Panc1 (cell line): ENCODE results near the gene ENOX1. TPM values are rescaled to one million over a fixed set of nuclear protein-coding genes. Genes with fewer than 3 reads are reported as not detected.

Experiments used
- ATAC-seq: fragments of 200-7000 bp; cut with Tn5 transposase; 2 replicates; pipeline ENCODE4 v1.9.1; 2020; ENCODE audit warnings: mild to moderate bottlenecking, moderate library complexity
- BruUV-seq: library from RNA; stranded (reverse); fragments of 400-500 nt; replicated peaks from 2 replicates; lab custom pipeline; 2021; lab: Mats Ljungman, UMichigan
- CTCF ChIA-PET: fragments of 300-600 bp; sonication (Branson Sonifier 250); formaldehyde crosslinking; loops from one replicate; lab custom pipeline; 2022; ENCODE audit warnings: antibody characterized with exemption; lab: Charles Lee
- POLR2A ChIA-PET: fragments of 300-600 bp; sonication (Branson Sonifier 250); formaldehyde crosslinking; loops from one replicate; lab custom pipeline; 2022; ENCODE audit warnings: antibody characterized with exemption; lab: Charles Lee
- DNase-seq: peaks from one replicate; pipeline ENCODE4 v3.0.0-alpha.2; 2010; ENCODE audit warnings: low read depth, low spot score
- H3K27ac ChIP-seq: 2 replicates; pipeline ENCODE4 v1.5.1; 2011; ENCODE audit warnings: mild to moderate bottlenecking, low read length, inconsistent platforms
- H3K27me3 ChIP-seq: fragments of 200-500 bp; sonication (Bioruptor generic); 2 replicates; pipeline ENCODE4 v1.6.0; 2014; ENCODE audit warnings: low read length, inconsistent platforms; ENCODE audit not compliant: control insufficient read depth, insufficient read depth
- H3K36me3 ChIP-seq: fragments of 200-500 bp; sonication (Bioruptor generic); 2 replicates; pipeline ENCODE4 v1.5.1; 2014; ENCODE audit warnings: inconsistent platforms, mild to moderate bottlenecking, low read length, moderate library complexity; ENCODE audit not compliant: control insufficient read depth, insufficient read depth
- H3K4me1 ChIP-seq: 2 replicates; pipeline ENCODE4 v1.5.1; 2011; ENCODE audit warnings: inconsistent platforms, mild to moderate bottlenecking, low read length, moderate library complexity; ENCODE audit not compliant: control insufficient read depth, insufficient read depth
- H3K4me3 ChIP-seq, 2 experiments: 2 replicates each; pipeline ENCODE4 v1.5.1; 2011 to 2012; ENCODE audit warnings: low read depth in 2 of 2, low read length in 2 of 2, mild to moderate bottlenecking in 2 of 2, inconsistent platforms in 1 of 2, moderate library complexity in 1 of 2
- H3K9me3 ChIP-seq: fragments of 200-500 bp; sonication (Bioruptor generic); 2 replicates; pipeline ENCODE4 v1.5.1; 2014; ENCODE audit warnings: low read depth, mild to moderate bottlenecking, inconsistent platforms, low read length, moderate library complexity; ENCODE audit not compliant: control insufficient read depth, insufficient read depth
- POLR2AphosphoS5 ChIP-seq: IDR thresholded peaks from 2 replicates; pipeline ENCODE4 v1.6.1; 2012; ENCODE audit warnings: mild to moderate bottlenecking, low read depth, low read length, moderate library complexity
- SIN3A ChIP-seq: IDR thresholded peaks from 2 replicates; pipeline ENCODE4 v1.6.1; 2012; ENCODE audit warnings: low read depth, mild to moderate bottlenecking, low read length, moderate library complexity, borderline replicate concordance; ENCODE audit not compliant: insufficient read depth
- TCF7L2 ChIP-seq: IDR thresholded peaks from 2 replicates; pipeline ENCODE4 v1.6.1; 2011; ENCODE audit warnings: mild to moderate bottlenecking, low read depth, low read length, inconsistent platforms
- in situ Hi-C: cut with HindIII; loops from 2 replicates; pipeline ENCODE4 v1.10.0; 2016; ENCODE audit warnings: low sequenced_read_pairs, low pct_unique_long_range_greater_than_20kb
- intact Hi-C: fragments of 100-400 bp; cut with micrococcal nuclease; formaldehyde crosslinking; loops from one replicate; pipeline ENCODE4 v1.10.0; 2022; ENCODE audit not compliant: unreplicated experiment
- total RNA-seq: library from RNA; stranded (reverse); gene quantifications from one replicate; pipeline ENCODE4 v1.2.1, GENCODE V29; 2021; ENCODE audit not compliant: unreplicated experiment
- TF ChIP-seq, protein P1 (sequence below), 2 experiments: IDR thresholded peaks; 2 replicates each; pipeline ENCODE4 v1.6.1; 2011 to 2012; ENCODE audit warnings: low read depth in 2 of 2, control low read depth in 1 of 2, low read length in 1 of 2, mild to moderate bottlenecking in 1 of 2, moderate library complexity in 1 of 2; ENCODE audit not compliant: insufficient read depth in 1 of 2
- TF ChIP-seq, protein P2 (sequence below): fragments of 450-650 bp; IDR thresholded peaks from 2 replicates; pipeline ENCODE4 v1.5.1; 2017; ENCODE audit warnings: mild to moderate bottlenecking

Gene ENOX1
- total RNA-seq, 1 experiment from 2014 or later = 0.23 TPM

DNA sequence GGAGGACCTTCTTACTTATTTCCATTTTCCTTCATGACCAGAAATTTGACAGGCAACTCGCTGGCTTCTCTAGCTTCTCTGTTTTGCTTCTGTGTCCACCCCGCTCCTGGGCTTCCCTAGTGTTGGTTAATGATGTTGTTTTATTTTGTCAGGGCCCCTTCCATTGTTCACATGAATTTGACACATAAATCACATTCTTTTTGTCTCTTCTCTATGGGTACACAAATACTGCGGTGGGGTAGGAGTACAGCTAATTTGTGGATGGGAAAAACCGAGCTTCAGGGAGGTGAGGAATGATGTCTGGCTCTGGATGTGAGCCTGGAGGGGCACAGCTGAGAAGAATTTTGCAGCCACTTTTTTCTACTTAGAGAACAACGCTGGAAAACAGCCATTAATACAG lies 563.6 kb downstream of the ENOX1 start:
- in situ Hi-C loops = no loop called here
- TF ChIP-seq, protein P1, sequence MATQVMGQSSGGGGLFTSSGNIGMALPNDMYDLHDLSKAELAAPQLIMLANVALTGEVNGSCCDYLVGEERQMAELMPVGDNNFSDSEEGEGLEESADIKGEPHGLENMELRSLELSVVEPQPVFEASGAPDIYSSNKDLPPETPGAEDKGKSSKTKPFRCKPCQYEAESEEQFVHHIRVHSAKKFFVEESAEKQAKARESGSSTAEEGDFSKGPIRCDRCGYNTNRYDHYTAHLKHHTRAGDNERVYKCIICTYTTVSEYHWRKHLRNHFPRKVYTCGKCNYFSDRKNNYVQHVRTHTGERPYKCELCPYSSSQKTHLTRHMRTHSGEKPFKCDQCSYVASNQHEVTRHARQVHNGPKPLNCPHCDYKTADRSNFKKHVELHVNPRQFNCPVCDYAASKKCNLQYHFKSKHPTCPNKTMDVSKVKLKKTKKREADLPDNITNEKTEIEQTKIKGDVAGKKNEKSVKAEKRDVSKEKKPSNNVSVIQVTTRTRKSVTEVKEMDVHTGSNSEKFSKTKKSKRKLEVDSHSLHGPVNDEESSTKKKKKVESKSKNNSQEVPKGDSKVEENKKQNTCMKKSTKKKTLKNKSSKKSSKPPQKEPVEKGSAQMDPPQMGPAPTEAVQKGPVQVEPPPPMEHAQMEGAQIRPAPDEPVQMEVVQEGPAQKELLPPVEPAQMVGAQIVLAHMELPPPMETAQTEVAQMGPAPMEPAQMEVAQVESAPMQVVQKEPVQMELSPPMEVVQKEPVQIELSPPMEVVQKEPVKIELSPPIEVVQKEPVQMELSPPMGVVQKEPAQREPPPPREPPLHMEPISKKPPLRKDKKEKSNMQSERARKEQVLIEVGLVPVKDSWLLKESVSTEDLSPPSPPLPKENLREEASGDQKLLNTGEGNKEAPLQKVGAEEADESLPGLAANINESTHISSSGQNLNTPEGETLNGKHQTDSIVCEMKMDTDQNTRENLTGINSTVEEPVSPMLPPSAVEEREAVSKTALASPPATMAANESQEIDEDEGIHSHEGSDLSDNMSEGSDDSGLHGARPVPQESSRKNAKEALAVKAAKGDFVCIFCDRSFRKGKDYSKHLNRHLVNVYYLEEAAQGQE (IDR thresholded peaks at IDR 0.05; ENCODE audit: insufficient read depth in 1 of 2, low read depth in 2 of 2, low read length in 1 of 2) = no peak
- TF ChIP-seq TCF7L2 (no peak), POLR2AphosphoS5 (no peak)
- intact Hi-C loops = no loop called here
- no TSS peak for BruUV-seq
- Histone ChIP-seq H3K4me3 (no peak overlapping the region), H3K9me3 (no peaks in the 10 kb centered on the region), H3K36me3 (no peaks in the 10 kb centered on the region), H3K4me1 (no peaks in the 10 kb centered on the region), H3K27me3 (no peaks in the 10 kb centered on the region), H3K27ac (no peak overlapping the region)
- DNase-seq (no peak), ATAC-seq (no peak)
- ChIA-PET POLR2A (no interaction called here), CTCF (no interaction called here)

DNA sequence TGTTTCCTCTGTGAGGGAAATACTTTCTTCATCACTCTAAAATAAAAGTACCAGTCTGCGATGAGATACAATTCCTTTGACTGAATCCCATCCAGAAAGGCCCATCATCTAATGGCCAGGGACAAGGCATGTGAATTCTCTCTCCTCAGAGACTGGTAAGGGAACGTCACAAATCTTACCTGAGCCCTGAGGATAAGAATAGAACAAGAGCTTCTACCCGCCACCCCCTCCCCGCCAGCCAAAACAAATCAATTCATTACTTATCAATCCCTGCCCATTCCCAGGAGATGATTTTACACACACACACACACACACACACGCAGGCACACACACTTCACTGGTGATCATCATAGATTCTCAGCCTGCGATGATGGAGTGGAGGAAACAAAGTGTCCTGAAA lies 564.7 kb downstream of the ENOX1 start:
- Histone ChIP-seq H3K9me3 (no peaks in the 10 kb centered on the region), H3K4me3 (no peak overlapping the region), H3K36me3 (no peaks in the 10 kb centered on the region), H3K27me3 (no peaks in the 10 kb centered on the region), H3K4me1 (no peaks in the 10 kb centered on the region), H3K27ac (no peak overlapping the region)
- BruUV-seq = no TSS peak
- CTCF ChIA-PET = no interaction called here
- intact Hi-C loops (no loop called here), in situ Hi-C loops (no loop called here)
- POLR2A ChIA-PET = no interaction called here
- no peak for TF ChIP-seq POLR2AphosphoS5
- TF ChIP-seq SIN3A = no peak
- TF ChIP-seq, protein P2, sequence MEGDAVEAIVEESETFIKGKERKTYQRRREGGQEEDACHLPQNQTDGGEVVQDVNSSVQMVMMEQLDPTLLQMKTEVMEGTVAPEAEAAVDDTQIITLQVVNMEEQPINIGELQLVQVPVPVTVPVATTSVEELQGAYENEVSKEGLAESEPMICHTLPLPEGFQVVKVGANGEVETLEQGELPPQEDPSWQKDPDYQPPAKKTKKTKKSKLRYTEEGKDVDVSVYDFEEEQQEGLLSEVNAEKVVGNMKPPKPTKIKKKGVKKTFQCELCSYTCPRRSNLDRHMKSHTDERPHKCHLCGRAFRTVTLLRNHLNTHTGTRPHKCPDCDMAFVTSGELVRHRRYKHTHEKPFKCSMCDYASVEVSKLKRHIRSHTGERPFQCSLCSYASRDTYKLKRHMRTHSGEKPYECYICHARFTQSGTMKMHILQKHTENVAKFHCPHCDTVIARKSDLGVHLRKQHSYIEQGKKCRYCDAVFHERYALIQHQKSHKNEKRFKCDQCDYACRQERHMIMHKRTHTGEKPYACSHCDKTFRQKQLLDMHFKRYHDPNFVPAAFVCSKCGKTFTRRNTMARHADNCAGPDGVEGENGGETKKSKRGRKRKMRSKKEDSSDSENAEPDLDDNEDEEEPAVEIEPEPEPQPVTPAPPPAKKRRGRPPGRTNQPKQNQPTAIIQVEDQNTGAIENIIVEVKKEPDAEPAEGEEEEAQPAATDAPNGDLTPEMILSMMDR = no peak
- TF ChIP-seq, protein P1 (IDR thresholded peaks at IDR 0.05; ENCODE audit: insufficient read depth in 1 of 2, low read depth in 2 of 2, low read length in 1 of 2) = no peak
- no peak for TF ChIP-seq TCF7L2
- no peak for DNase-seq
- no peak for ATAC-seq
